HG02852 (cell line): ENCODE measurements around the gene MUC5AC.

Experiments used
- ATAC-seq: cut with Tn5 transposase; IDR thresholded peaks from one replicate; pipeline ENCODE4 v1.9.1; 2021; ENCODE audit warnings: mild to moderate bottlenecking, moderate library complexity; ENCODE audit not compliant: unreplicated experiment

Gene MUC5AC

GRCh38 chr11:1120532-1121330 lies 37.0 kb upstream of the MUC5AC start:
- no peak for ATAC-seq

- no peak for ATAC-seq
Measured at GRCh38 chr11:1121331-1121812, 36.4 kb upstream of the MUC5AC start.

GRCh38 chr11:1121813-1122663 lies 35.7 kb upstream of the MUC5AC start:
- no peak for ATAC-seq

- ATAC-seq = no peak
Measured at GRCh38 chr11:1122664-1123002, 35.1 kb upstream of the MUC5AC start.

GRCh38 chr11:1123970-1124369 lies 33.8 kb upstream of the MUC5AC start:
- ATAC-seq = no peak

- no peak for ATAC-seq
Measured at GRCh38 chr11:1125803-1126202, 31.9 kb upstream of the MUC5AC start.

- ATAC-seq = no peak
Measured at GRCh38 chr11:1126491-1126926, 31.2 kb upstream of the MUC5AC start.

GRCh38 chr11:1126935-1127663 lies 30.7 kb upstream of the MUC5AC start:
- ATAC-seq = no peak

- no peak for ATAC-seq
Measured at GRCh38 chr11:1127664-1128162, 30.0 kb upstream of the MUC5AC start.

GRCh38 chr11:1128311-1129142 lies 29.2 kb upstream of the MUC5AC start:
- ATAC-seq = no peak

- no peak for ATAC-seq
Measured at GRCh38 chr11:1129143-1129610, 28.6 kb upstream of the MUC5AC start.

GRCh38 chr11:1129611-1130160 lies 28.1 kb upstream of the MUC5AC start:
- ATAC-seq = no peak

GRCh38 chr11:1130276-1131032 lies 27.3 kb upstream of the MUC5AC start:
- no peak for ATAC-seq

- ATAC-seq = no peak
Measured at GRCh38 chr11:1131033-1131911, 26.5 kb upstream of the MUC5AC start.

GRCh38 chr11:1134848-1135445 lies 22.8 kb upstream of the MUC5AC start:
- ATAC-seq = no peak

GRCh38 chr11:1138097-1138496 lies 19.7 kb upstream of the MUC5AC start:
- ATAC-seq = no peak

GRCh38 chr11:1139441-1140083 lies 18.2 kb upstream of the MUC5AC start:
- no peak for ATAC-seq
